DOHH2 (cell line): ENCODE data around the gene CDKN2C.
A peak's percentile ranks its signal among the peaks of the same experiment; 100 is the strongest.
"Not testable (repeated sequence)": the region's sequence is repeated elsewhere in the genome, so short reads cannot be mapped to it uniquely, and the experiment has no call there.

Experiments
- H3F3A ChIP-seq: fragments of 200-600 bp; sonication (generic), shearing (Covaris generic); 2 replicates; pipeline ENCODE4 v1.6.0; 2016; ENCODE audit warnings: antibody characterized with exemption, mild to moderate bottlenecking; ENCODE audit not compliant: control insufficient read depth, insufficient read depth
- H3K27ac ChIP-seq: fragments of 200-600 bp; sonication (generic); 2 replicates; pipeline ENCODE4 v1.5.1; 2014; ENCODE audit warnings: low read depth, mild to moderate bottlenecking, low read length, moderate library complexity
- H3K27me3 ChIP-seq: fragments of 200-600 bp; sonication (generic); 2 replicates; pipeline ENCODE4 v1.6.1; 2014; ENCODE audit warnings: mild to moderate bottlenecking, low read length, mixed read lengths; ENCODE audit not compliant: control insufficient read depth
- H3K36me3 ChIP-seq: fragments of 200-600 bp; sonication (generic); 2 replicates; pipeline ENCODE4 v1.6.1; 2014; ENCODE audit warnings: mild to moderate bottlenecking, low read length, moderate library complexity, mixed read lengths; ENCODE audit not compliant: control insufficient read depth
- H3K4me1 ChIP-seq: fragments of 200-600 bp; sonication (generic); 2 replicates; pipeline ENCODE4 v1.6.1; 2014; ENCODE audit warnings: mild to moderate bottlenecking, low read length, mixed read lengths; ENCODE audit not compliant: control insufficient read depth
- H3K4me2 ChIP-seq: fragments of 200-600 bp; sonication (generic); 2 replicates; pipeline ENCODE4 v1.6.0; 2014; ENCODE audit warnings: mild to moderate bottlenecking, low read length, moderate library complexity
- H3K4me3 ChIP-seq: fragments of 200-600 bp; sonication (generic); 2 replicates; pipeline ENCODE4 v1.5.1; 2014; ENCODE audit warnings: mild to moderate bottlenecking, low read length, mixed read lengths
- H3K79me2 ChIP-seq: fragments of 200-600 bp; sonication (generic); 2 replicates; pipeline ENCODE4 v1.6.1; 2014; ENCODE audit warnings: mild to moderate bottlenecking, low read length, mixed read lengths; ENCODE audit not compliant: control insufficient read depth
- H3K9me2 ChIP-seq: fragments of 200-600 bp; sonication (generic); replicated peaks from 2 replicates; pipeline ENCODE4 v1.6.1; 2014; ENCODE audit warnings: mild to moderate bottlenecking, low read length, mixed read lengths; ENCODE audit not compliant: control insufficient read depth
- H3K9me3 ChIP-seq: fragments of 200-600 bp; sonication (generic); 2 replicates; pipeline ENCODE4 v1.6.1; 2014; ENCODE audit warnings: antibody characterized with exemption, low read length, mixed read lengths; ENCODE audit not compliant: control insufficient read depth, insufficient read depth
- H4K20me1 ChIP-seq: fragments of 200-600 bp; sonication (generic); 2 replicates; pipeline ENCODE4 v1.6.0; 2014; ENCODE audit warnings: low read depth, mild to moderate bottlenecking, antibody characterized with exemption, low read length, moderate library complexity; ENCODE audit not compliant: control insufficient read depth, insufficient read depth
- EZH2phosphoT487 ChIP-seq: fragments of 200-600 bp; sonication (generic); IDR thresholded peaks from 2 replicates; pipeline ENCODE4 v1.6.1; 2017; ENCODE audit warnings: borderline replicate concordance, mild to moderate bottlenecking, antibody characterized with exemption, low read length, moderate library complexity, mixed read lengths
- TF ChIP-seq, protein P1 (sequence below): fragments of 200-600 bp; sonication (generic); IDR thresholded peaks from one replicate; pipeline ENCODE4 v1.5.1; 2014; ENCODE audit warnings: antibody characterized with exemption, mild to moderate bottlenecking, low read depth, low read length; ENCODE audit not compliant: poor library complexity, severe bottlenecking

Gene CDKN2C

DNA sequence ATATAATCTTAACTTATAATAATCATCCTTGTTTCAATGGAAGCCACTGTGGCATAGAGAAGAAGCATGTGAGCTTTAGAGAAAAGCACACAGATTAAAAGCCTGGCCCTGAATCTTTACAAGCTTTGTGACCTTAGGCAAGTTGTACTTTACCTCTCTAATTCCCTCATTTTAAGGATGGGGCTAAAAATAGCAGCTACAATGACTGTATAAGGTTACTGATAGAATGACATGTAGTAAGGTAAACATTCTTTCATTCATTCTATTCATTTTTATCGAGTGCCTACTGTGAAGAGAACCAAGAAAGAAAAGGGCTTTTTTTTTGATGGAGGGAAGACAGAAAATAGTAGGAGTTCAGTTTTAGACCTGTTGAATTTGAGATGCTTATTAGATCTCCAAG is 25.6 kb downstream of the CDKN2C start:
- no peak overlapping the region for H3K4me3 ChIP-seq
- peaks cover 12% of the 10 kb centered on the region for H3F3A ChIP-seq

DNA sequence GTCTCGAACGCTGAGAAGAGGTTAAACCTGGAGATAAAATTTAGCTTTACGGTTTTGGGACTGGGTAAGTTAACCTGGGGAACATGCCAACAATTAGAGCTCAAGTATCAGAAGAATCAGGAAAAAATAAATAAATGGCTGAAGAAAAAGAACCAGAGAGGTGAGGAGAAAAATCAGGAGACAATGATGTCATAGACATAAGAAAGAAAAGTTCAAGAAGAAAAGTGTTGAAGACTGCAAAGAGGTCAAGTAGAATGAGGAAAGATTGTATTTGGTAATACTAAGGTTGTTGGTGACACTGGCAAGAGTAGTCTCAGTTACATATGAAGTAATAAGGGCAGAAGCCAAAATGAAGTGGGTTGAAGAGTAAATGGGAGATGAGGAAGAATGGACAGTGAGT is 26.0 kb downstream of the CDKN2C start:
- no peaks in the 10 kb centered on the region for H3K9me3 ChIP-seq
- H4K20me1 ChIP-seq = no peaks in the 10 kb centered on the region
- peaks cover 4% of the 10 kb centered on the region; the same call in 1 of the 2 replicates for H3K36me3 ChIP-seq
- H3K79me2 ChIP-seq = peaks cover 27% of the 10 kb centered on the region
- H3K4me2 ChIP-seq = no peak overlapping the region
- peaks cover 14% of the 10 kb centered on the region for H3F3A ChIP-seq
- no peak overlapping the region for H3K27ac ChIP-seq
- no peak overlapping the region for H3K4me3 ChIP-seq
- H3K4me1 ChIP-seq = peaks cover 24% of the 10 kb centered on the region
- no peaks in the 10 kb centered on the region for H3K9me2 ChIP-seq
- no peaks in the 10 kb centered on the region for H3K27me3 ChIP-seq
- TF ChIP-seq, protein P1, sequence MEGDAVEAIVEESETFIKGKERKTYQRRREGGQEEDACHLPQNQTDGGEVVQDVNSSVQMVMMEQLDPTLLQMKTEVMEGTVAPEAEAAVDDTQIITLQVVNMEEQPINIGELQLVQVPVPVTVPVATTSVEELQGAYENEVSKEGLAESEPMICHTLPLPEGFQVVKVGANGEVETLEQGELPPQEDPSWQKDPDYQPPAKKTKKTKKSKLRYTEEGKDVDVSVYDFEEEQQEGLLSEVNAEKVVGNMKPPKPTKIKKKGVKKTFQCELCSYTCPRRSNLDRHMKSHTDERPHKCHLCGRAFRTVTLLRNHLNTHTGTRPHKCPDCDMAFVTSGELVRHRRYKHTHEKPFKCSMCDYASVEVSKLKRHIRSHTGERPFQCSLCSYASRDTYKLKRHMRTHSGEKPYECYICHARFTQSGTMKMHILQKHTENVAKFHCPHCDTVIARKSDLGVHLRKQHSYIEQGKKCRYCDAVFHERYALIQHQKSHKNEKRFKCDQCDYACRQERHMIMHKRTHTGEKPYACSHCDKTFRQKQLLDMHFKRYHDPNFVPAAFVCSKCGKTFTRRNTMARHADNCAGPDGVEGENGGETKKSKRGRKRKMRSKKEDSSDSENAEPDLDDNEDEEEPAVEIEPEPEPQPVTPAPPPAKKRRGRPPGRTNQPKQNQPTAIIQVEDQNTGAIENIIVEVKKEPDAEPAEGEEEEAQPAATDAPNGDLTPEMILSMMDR = no peak
- TF ChIP-seq EZH2phosphoT487 = no peak

More for the DNA sequence above, 25.6 kb downstream of the CDKN2C start:
- peaks cover 6% of the 10 kb centered on the region; the same call in 1 of the 2 replicates for H3K36me3 ChIP-seq
- H3K27me3 ChIP-seq = no peaks in the 10 kb centered on the region
- peaks cover 20% of the 10 kb centered on the region for H3K4me1 ChIP-seq
- H3K9me2 ChIP-seq = no peaks in the 10 kb centered on the region
- no peak overlapping the region for H3K27ac ChIP-seq
- no peak overlapping the region for H3K4me2 ChIP-seq
- no peaks in the 10 kb centered on the region for H3K9me3 ChIP-seq
- peaks cover 31% of the 10 kb centered on the region for H3K79me2 ChIP-seq
- H4K20me1 ChIP-seq = no peaks in the 10 kb centered on the region
- TF ChIP-seq EZH2phosphoT487 = no peak
- TF ChIP-seq, protein P1 = no peak

DNA sequence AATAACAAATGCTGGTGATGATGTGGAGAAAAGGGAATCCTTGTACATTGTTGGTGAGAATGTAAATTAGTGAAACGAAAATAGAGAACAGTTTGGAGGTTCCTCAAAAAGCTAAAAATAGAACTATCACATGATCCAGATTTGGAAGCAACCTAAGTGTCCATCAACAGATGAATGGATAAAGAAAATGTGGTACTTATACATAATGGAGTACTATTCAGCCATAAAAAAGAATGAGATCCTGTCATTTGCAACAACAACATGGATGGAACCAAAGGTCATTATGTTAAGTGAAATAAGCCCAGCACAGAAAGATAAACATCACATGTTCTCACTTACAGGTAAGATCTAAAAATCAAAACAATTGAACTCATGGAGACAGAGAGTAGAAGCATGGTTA is 29.3 kb downstream of the CDKN2C start:
- H4K20me1 ChIP-seq, H3K79me2 ChIP-seq: not testable (repeated sequence)
- H3K4me2 ChIP-seq = peak overlapping the region; percentile 40

DNA sequence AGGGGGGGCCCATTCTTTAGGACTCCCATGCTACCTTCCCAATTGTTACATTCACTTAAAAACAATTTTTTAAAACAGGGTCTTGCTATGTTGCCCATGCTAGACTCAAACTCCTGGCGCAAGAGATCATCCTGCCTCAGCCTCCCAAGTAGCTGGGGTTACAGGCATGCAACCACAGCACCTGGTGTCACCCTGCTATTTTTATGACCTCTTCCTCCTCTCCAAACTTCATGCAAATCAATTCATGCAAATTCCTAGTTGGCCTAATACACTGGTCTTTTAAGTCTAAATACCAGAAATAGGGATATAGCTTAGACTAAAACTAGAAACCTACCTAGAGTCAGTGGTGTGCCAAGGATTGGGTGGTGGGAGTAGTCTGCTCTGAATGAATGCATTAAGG is 30.1 kb downstream of the CDKN2C start:
- Histone ChIP-seq H3K9me3 (no peaks in the 10 kb centered on the region), H3K36me3 (peaks cover 17% of the 10 kb centered on the region), H3K27ac (peak overlapping the region; percentile 61), H3K4me2 (peak overlapping the region; percentile 51), H3K4me3 (peak overlapping the region; percentile 35; the same call in 1 of the 2 replicates), H4K20me1 (no peaks in the 10 kb centered on the region), H3K79me2 (peaks cover 9% of the 10 kb centered on the region), H3F3A (peaks cover 14% of the 10 kb centered on the region), H3K4me1 (peaks cover 25% of the 10 kb centered on the region), H3K27me3 (no peaks in the 10 kb centered on the region), H3K9me2 (no peaks in the 10 kb centered on the region)
- TF ChIP-seq EZH2phosphoT487 = no peak
- TF ChIP-seq, protein P1 = no peak

More for the DNA sequence above, 29.3 kb downstream of the CDKN2C start:
- Histone ChIP-seq H3F3A (peaks cover 14% of the 10 kb centered on the region), H3K4me1 (peaks cover 25% of the 10 kb centered on the region), H3K36me3 (peaks cover 10% of the 10 kb centered on the region), H3K4me3 (peak overlapping the region; percentile 7; the same call in 1 of the 2 replicates)
- not testable (repeated sequence) for H3K9me3 ChIP-seq, H3K9me2 ChIP-seq, H3K27me3 ChIP-seq, H3K27ac ChIP-seq
